H1 (cell line): ENCODE data around the gene PRMT3. TPM values are rescaled to one million over a fixed set of nuclear protein-coding genes. Genes with fewer than 3 reads are reported as not detected.

Experiments
- CTCF ChIA-PET: fragments of 300-600 bp; sonication (Branson Sonifier 250); formaldehyde crosslinking; loops from one replicate; lab custom pipeline; 2021; ENCODE audit not compliant: partially characterized antibody; lab: Charles Lee
- POLR2A ChIA-PET: fragments of 300-600 bp; sonication (Branson Sonifier 250); formaldehyde crosslinking; loops from one replicate; lab custom pipeline; 2021; ENCODE audit warnings: inconsistent platforms; ENCODE audit not compliant: partially characterized antibody; lab: Charles Lee
- DNase-seq, 2 experiments: peaks; one replicate each; pipeline versions ENCODE4 v3.0.0 to v3.0.0-alpha.2; 2010 to 2022; ENCODE audit warnings: low spot score in 2 of 2, low read depth in 1 of 2, mixed read lengths in 1 of 2
- FAIRE-seq: peaks from 2 replicates; lab custom pipeline; 2011; peaks lifted over from hg19 to GRCh38; lab: Jason Lieb, UNC
- H2AFZ ChIP-seq: 2 replicates; pipeline ENCODE4 v1.8.1; 2012; ENCODE audit warnings: low read length, inconsistent platforms
- H2AK5ac ChIP-seq: 2 replicates; pipeline ENCODE4 v1.6.1; 2013; ENCODE audit warnings: low read depth, low read length
- H2BK120ac ChIP-seq: replicated peaks from 2 replicates; pipeline ENCODE3; 2013; ENCODE audit warnings: low read depth, low read length, inconsistent platforms
- H2BK12ac ChIP-seq: 2 replicates; pipeline ENCODE4 v1.6.1; 2013; ENCODE audit warnings: low read depth, low read length
- H2BK15ac ChIP-seq: 2 replicates; pipeline ENCODE4 v1.6.1; 2013; ENCODE audit warnings: low read length
- H2BK20ac ChIP-seq: 2 replicates; pipeline ENCODE4 v1.6.1; 2013; ENCODE audit warnings: low read length
- H2BK5ac ChIP-seq: 2 replicates; pipeline ENCODE4 v1.6.1; 2013; ENCODE audit warnings: low read depth, low read length
- H3K14ac ChIP-seq: 2 replicates; pipeline ENCODE4 v1.6.1; 2013; ENCODE audit warnings: inconsistent platforms; ENCODE audit not compliant: insufficient read length
- H3K18ac ChIP-seq: 2 replicates; pipeline ENCODE4 v1.6.1; 2013; ENCODE audit warnings: low read length; ENCODE audit errors: extremely low read depth
- H3K23ac ChIP-seq: 2 replicates; pipeline ENCODE4 v1.6.1; 2013; ENCODE audit warnings: inconsistent platforms; ENCODE audit not compliant: insufficient read length
- H3K23me2 ChIP-seq: 2 replicates; pipeline ENCODE4 v1.6.1; 2013; ENCODE audit warnings: low read depth, low read length
- H3K27ac ChIP-seq: 2 replicates; pipeline ENCODE4 v1.6.1; 2011; ENCODE audit warnings: low read depth, low read length, inconsistent platforms
- H3K27me3 ChIP-seq, 4 experiments: replicated peaks in 1 of 4; 1 replicate in 1 of 4; 2 replicates in 3 of 4; pipeline versions ENCODE4 v1.6.1 to v1.8.1; 2011 to 2013; ENCODE audit warnings: low read length in 3 of 4, mild to moderate bottlenecking in 3 of 4, inconsistent platforms in 2 of 4, mixed read lengths in 2 of 4, moderate library complexity in 1 of 4; ENCODE audit not compliant: control insufficient read depth in 3 of 4, insufficient read depth in 3 of 4; ENCODE audit errors: extremely low read depth in 1 of 4
- H3K36me3 ChIP-seq, 4 experiments: 2 replicates each; pipeline versions ENCODE4 v1.6.1 to v1.8.1; 2011 to 2013; ENCODE audit warnings: mild to moderate bottlenecking in 4 of 4, low read length in 3 of 4, moderate library complexity in 2 of 4, control low read depth in 1 of 4, inconsistent platforms in 1 of 4; ENCODE audit not compliant: insufficient read depth in 4 of 4, control insufficient read depth in 2 of 4
- H3K4ac ChIP-seq: replicated peaks from 2 replicates; pipeline ENCODE3; 2013; ENCODE audit warnings: low read length, low read depth, mixed read lengths, inconsistent platforms; ENCODE audit not compliant: insufficient read length
- H3K4me1 ChIP-seq, 4 experiments: replicated peaks in 1 of 4; 1 replicate in 1 of 4; 2 replicates in 3 of 4; pipeline versions ENCODE4 v1.6.1 to v1.8.1; 2011 to 2013; ENCODE audit warnings: low read length in 3 of 4, inconsistent platforms in 2 of 4, mixed read lengths in 1 of 4; ENCODE audit not compliant: insufficient read depth in 4 of 4, control insufficient read depth in 3 of 4
- H3K4me2 ChIP-seq, 2 experiments: 2 replicates each; pipeline versions ENCODE4 v1.6.1 to v1.8.1; 2011 to 2013; ENCODE audit warnings: low read depth in 2 of 2, low read length in 2 of 2, control low read depth in 1 of 2, inconsistent platforms in 1 of 2, mild to moderate bottlenecking in 1 of 2; ENCODE audit not compliant: insufficient read depth in 1 of 2
- H3K4me3 ChIP-seq, 4 experiments: fragments of 200-600, 300-600 bp in 1 of 4; sonication (generic), shearing (Covaris generic), sonication (Bioruptor Twin) in 1 of 4; 2 replicates each; pipeline versions ENCODE4 v1.5.1 to v1.8.1; 2011 to 2016; ENCODE audit warnings: low read length in 4 of 4, low read depth in 3 of 4, control low read depth in 2 of 4, inconsistent platforms in 2 of 4, mild to moderate bottlenecking in 2 of 4, mixed read lengths in 1 of 4, moderate library complexity in 1 of 4; ENCODE audit not compliant: insufficient read depth in 2 of 4; ENCODE audit errors: extremely low read depth in 1 of 4
- H3K56ac ChIP-seq: replicated peaks from 2 replicates; pipeline ENCODE3; 2013; ENCODE audit warnings: low read depth, mild to moderate bottlenecking, mixed read lengths, low read length, inconsistent platforms; ENCODE audit not compliant: insufficient read length
- H3K79me1 ChIP-seq: 2 replicates; pipeline ENCODE4 v1.6.1; 2013; ENCODE audit warnings: low read depth, low read length, control low read depth
- H3K79me2 ChIP-seq, 2 experiments: 2 replicates each; pipeline versions ENCODE4 v1.6.1 to v1.8.1; 2012 to 2013; ENCODE audit warnings: low read length in 2 of 2, mild to moderate bottlenecking in 2 of 2, inconsistent platforms in 1 of 2; ENCODE audit not compliant: insufficient read depth in 2 of 2, control insufficient read depth in 1 of 2
- H3K9ac ChIP-seq, 4 experiments: replicated peaks in 1 of 4; 1 replicate in 1 of 4; 2 replicates in 3 of 4; pipeline versions ENCODE4 v1.6.1 to v1.8.1; 2011 to 2013; ENCODE audit warnings: low read depth in 3 of 4, low read length in 3 of 4, control low read depth in 2 of 4, mild to moderate bottlenecking in 2 of 4, moderate library complexity in 2 of 4, inconsistent platforms in 1 of 4; ENCODE audit errors: extremely low read depth in 1 of 4
- H3K9me3 ChIP-seq, 2 experiments: 2 replicates each; pipeline versions ENCODE4 v1.6.1 to v1.8.1; 2012 to 2013; ENCODE audit warnings: mild to moderate bottlenecking in 2 of 2, moderate library complexity in 2 of 2, control low read depth in 1 of 2, inconsistent platforms in 1 of 2, low read depth in 1 of 2, low read length in 1 of 2, mixed read lengths in 1 of 2; ENCODE audit not compliant: insufficient read depth in 2 of 2
- H4K20me1 ChIP-seq, 2 experiments: replicated peaks in 1 of 2; 2 replicates each; pipeline versions ENCODE3 to v1.8.1; 2011 to 2013; ENCODE audit warnings: inconsistent platforms in 2 of 2, low read length in 2 of 2, mild to moderate bottlenecking in 1 of 2; ENCODE audit not compliant: insufficient read depth in 2 of 2, control insufficient read depth in 1 of 2
- H4K5ac ChIP-seq: 2 replicates; pipeline ENCODE4 v1.6.1; 2013; ENCODE audit warnings: low read length, low read depth, mixed read lengths, inconsistent platforms; ENCODE audit not compliant: insufficient read length
- H4K8ac ChIP-seq: 2 replicates; pipeline ENCODE4 v1.8.0; 2013; ENCODE audit warnings: mild to moderate bottlenecking, moderate library complexity, low read length, inconsistent platforms; ENCODE audit not compliant: insufficient read depth; ENCODE audit errors: extremely low read depth
- H4K91ac ChIP-seq: replicated peaks from 2 replicates; pipeline ENCODE3; 2013; ENCODE audit warnings: low read length, mixed read lengths, inconsistent platforms; ENCODE audit not compliant: insufficient read length
- EP300 ChIP-seq, 2 experiments: IDR thresholded peaks; 1 replicate in 1 of 2; 2 replicates in 1 of 2; pipeline ENCODE4 v1.6.1; 2011 to 2012; ENCODE audit warnings: low read depth in 2 of 2, low read length in 2 of 2, mild to moderate bottlenecking in 2 of 2, borderline replicate concordance in 1 of 2, inconsistent platforms in 1 of 2, moderate library complexity in 1 of 2
- TEAD4 ChIP-seq: IDR thresholded peaks from 2 replicates; pipeline ENCODE4 v1.6.1; 2012; ENCODE audit warnings: low read depth, low read length, inconsistent platforms, mixed read lengths
- ZNF274 ChIP-seq: IDR thresholded peaks from 2 replicates; pipeline ENCODE4 v1.7.0; 2012; ENCODE audit warnings: low read length, borderline replicate concordance; ENCODE audit errors: extremely low read depth
- WGBS, 2 experiments: shearing (Covaris generic) in 1 of 2; methylation state at CpG; one replicate each; pipeline versions ENCODE4 v1.1.6 to v1.1.7; 2013 to 2015; ENCODE audit warnings: low lambda C conversion rate in 2 of 2, mixed read lengths in 2 of 2, inconsistent platforms in 1 of 2, low coverage in 1 of 2, missing lambda C conversion rate in 1 of 2; ENCODE audit not compliant: insufficient replicate concordance in 2 of 2, insufficient coverage in 1 of 2, insufficient read length in 1 of 2; ENCODE audit errors: extremely low coverage in 1 of 2, missing lambda C conversion rate in 1 of 2; 5-methylcytosine and 5-hydroxymethylcytosine counted together
- polyA plus RNA-seq, 7 experiments: library from polyadenylated mRNA; depleted of rRNA in 3 of 7; stranded (reverse) in 5 of 7; unstranded in 2 of 7; fragments of >200 nt in 5 of 7; fragments of 200-250 nt in 2 of 7; gene quantifications; 1 replicate in 5 of 7; 2 replicates in 1 of 7; 4 replicates in 1 of 7; pipeline versions ENCODE4 v1.2.1 to v1.2.3, GENCODE V29; 2011 to 2013; ENCODE audit warnings: missing spikeins in 2 of 7, mixed read lengths in 2 of 7
- total RNA-seq: library from RNA; stranded (reverse); fragmentation: NEBNext Ultra II Directional; extraction: Animal tissue kit (Norgen Biotek cat#: 25700); gene quantifications from 2 replicates; pipeline ENCODE4 v1.2.1, GENCODE V29; 2021

PRMT3 gene
- total and polyA plus RNA-seq, 2 of the 8 experiments (the other 6 are each of a cell fraction or from before 2014, with no cell fraction given), result 11.2 to 26.5 TPM

DNA sequence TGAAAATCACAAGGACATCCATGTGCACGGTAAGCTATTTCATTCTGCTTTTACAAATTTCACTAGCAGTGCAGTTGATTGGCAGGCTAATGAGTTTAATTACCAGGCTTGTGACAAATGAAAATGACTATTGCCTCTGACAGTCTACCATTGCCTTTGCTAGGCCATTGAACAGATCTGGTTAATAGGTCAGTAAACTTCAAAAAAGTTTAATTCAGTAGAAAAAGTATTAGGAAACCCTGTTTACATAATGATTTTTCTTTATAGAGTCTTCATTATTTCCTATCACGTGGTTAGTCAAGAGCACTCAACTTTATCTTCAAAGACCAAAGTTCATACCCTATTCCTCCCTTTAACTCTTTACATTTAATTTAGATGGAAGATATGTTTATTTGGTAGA is 77.0 kb downstream of the PRMT3 start:
- Histone ChIP-seq H2BK12ac (no peak overlapping the region), H3K23me2 (no peaks in the 10 kb centered on the region), H2AFZ (no peak overlapping the region), H2AK5ac (no peak overlapping the region), H4K5ac (no peak overlapping the region), H4K8ac (no peak overlapping the region), H3K27ac (no peak overlapping the region), H3K79me2 (no peaks in the 10 kb centered on the region), H3K4ac (no peak overlapping the region), H3K23ac (no peak overlapping the region)
- ChIA-PET CTCF (no interaction called here), POLR2A (no interaction called here)
- no peak for DNase-seq
- TF ChIP-seq ZNF274 (no peak), TEAD4 (no peak), EP300 (IDR thresholded peaks at IDR 0.05; ENCODE audit: borderline replicate concordance in 1 of 2, low read depth in 2 of 2, low read length in 2 of 2) (no peak)
- TF ChIP-seq, all 59 proteins: peak for 0
- Histone ChIP-seq H2BK15ac (no peak overlapping the region), H2BK5ac (no peak overlapping the region), H3K14ac (no peak overlapping the region), H3K18ac (no peak overlapping the region), H4K91ac (no peak overlapping the region), H3K79me1 (no peaks in the 10 kb centered on the region), H3K4me2 (no peak overlapping the region), H3K56ac (no peak overlapping the region), H2BK120ac (no peak overlapping the region), H3K27me3 (no peaks in the 10 kb centered on the region), H2BK20ac (no peak overlapping the region), H3K4me3 (no peak overlapping the region), H4K20me1 (no peaks in the 10 kb centered on the region), H3K9ac (no peak overlapping the region), H3K9me3 (no peaks in the 10 kb centered on the region), H3K4me1 (no peaks in the 10 kb centered on the region), H3K36me3 (no peaks in the 10 kb centered on the region)
- FAIRE-seq, result no peak
- 83% methylated on average over 2 of the region's 2 CpGs; no CpG with 5 or more reads in 1 of the 2 experiments for WGBS, 2 experiments
